Measurements from ENCODE around the gene ZNF443. TPM values are rescaled to one million over a fixed set of nuclear protein-coding genes. Genes with fewer than 3 reads are reported as not detected.
"Not testable (repeated sequence)": the region's sequence is repeated elsewhere in the genome, so short reads cannot be mapped to it uniquely, and the experiment has no call there.

The ZNF443 gene
- total RNA-seq, 2 experiments from 2014 or later = 5.1 to 5.3 TPM

- intact Hi-C loops (cut with micrococcal nuclease) = loop anchor here (1.0 to 2.0 kb wide), 4 partner anchors 36 to 107 kb away; partner anchors contain the start of genes ZNF44, ZNF442 and ZNF443
- Mint-ChIP-seq H3K27ac (peak within 1 kb of the TSS; percentile 76), H3K27me3 (no peaks in the 10 kb centered on the region), H3K36me3 (peaks cover 9% of the 10 kb centered on the region), H3K4me3 (peak within 1 kb of the TSS; percentile 90), H3K9me3 (peaks cover 5% of the 10 kb centered on the region), H3K4me1 (ENCODE audit: low read depth) (peaks cover 8% of the 10 kb centered on the region)
- CTCF ChIA-PET = interaction anchor here (1.5 kb wide), 1 partner anchor 40 kb away, joined by 4 read pairs; the partner anchor contains the start of gene ZNF443
- POLR2A ChIA-PET = interaction anchor here (0.6 to 1.8 kb wide), 5 partner anchors 39 to 203 kb away, joined by 3 to 11 read pairs (median 3); partner anchors contain the start of genes ZNF443 and ZNF563
- peak; percentile 93 for DNase-seq
Measured at GRCh38 chr19:12400633-12401502, 40.0 kb downstream of the ZNF443 start, which contains the start of gene ZNF799. Gene ZNF799, minus strand, starts transcription at chr19:12401271. Its CDS starts 201 bp downstream, at chr19:12401070.

GRCh38 chr19:12399901-12400632 is 40.8 kb downstream of the ZNF443 start:
- CTCF ChIA-PET; H3K9me3 Mint-ChIP-seq; H3K27me3 Mint-ChIP-seq; H3K4me1 Mint-ChIP-seq (ENCODE audit: low read depth): not testable (repeated sequence)
- peak; percentile 61 for DNase-seq
- POLR2A ChIA-PET = interaction anchor here (0.6 to 1.8 kb wide), 2 partner anchors 67 to 204 kb away, joined by 3 to 11 read pairs; partner anchors contain the start of gene ZNF563
- intact Hi-C loops (cut with micrococcal nuclease) = loop anchor here (1.0 to 2.0 kb wide), 3 partner anchors 41 to 106 kb away; partner anchors contain the start of genes ZNF44 and ZNF443
- Mint-ChIP-seq H3K36me3 (peaks cover 14% of the 10 kb centered on the region), H3K4me3 (peak overlapping the region; percentile 90), H3K27ac (peak overlapping the region; percentile 60)

- DNase-seq; POLR2A ChIA-PET; CTCF ChIA-PET; H3K4me3 Mint-ChIP-seq; H3K27ac Mint-ChIP-seq; intact Hi-C loops (cut with micrococcal nuclease); H3K27me3 Mint-ChIP-seq; H3K4me1 Mint-ChIP-seq (ENCODE audit: low read depth): not testable (repeated sequence)
- H3K9me3 Mint-ChIP-seq = peaks cover 60% of the 10 kb centered on the region
- H3K36me3 Mint-ChIP-seq = peaks cover 68% of the 10 kb centered on the region
Measured at GRCh38 chr19:12391148-12391547, 49.7 kb downstream of the ZNF443 start.

GRCh38 chr19:12386365-12386764 is 54.5 kb downstream of the ZNF443 start:
- H3K4me3 Mint-ChIP-seq; intact Hi-C loops (cut with micrococcal nuclease); CTCF ChIA-PET; H3K27me3 Mint-ChIP-seq; H3K4me1 Mint-ChIP-seq (ENCODE audit: low read depth); POLR2A ChIA-PET; DNase-seq; H3K27ac Mint-ChIP-seq: not testable (repeated sequence)
- H3K9me3 Mint-ChIP-seq = peaks cover 60% of the 10 kb centered on the region
- H3K36me3 Mint-ChIP-seq = peaks cover 51% of the 10 kb centered on the region

- ChIA-PET CTCF (no interaction called here), POLR2A (no interaction called here)
- no peak for DNase-seq
- H3K36me3 Mint-ChIP-seq = peaks cover 46% of the 10 kb centered on the region
- no peak overlapping the region for H3K4me3 Mint-ChIP-seq
- intact Hi-C loops (cut with micrococcal nuclease) = no loop called here
- H3K4me1 Mint-ChIP-seq (ENCODE audit: low read depth) = no peaks in the 10 kb centered on the region
- peaks cover 71% of the 10 kb centered on the region for H3K9me3 Mint-ChIP-seq
- no peak overlapping the region for H3K27ac Mint-ChIP-seq
- H3K27me3 Mint-ChIP-seq = no peaks in the 10 kb centered on the region
Measured at GRCh38 chr19:12380444-12380737, 60.4 kb downstream of the ZNF443 start.

GRCh38 chr19:12379732-12380443 is 60.9 kb downstream of the ZNF443 start:
- Mint-ChIP-seq H3K27me3 (no peaks in the 10 kb centered on the region), H3K4me3 (no peak overlapping the region), H3K9me3 (peaks cover 73% of the 10 kb centered on the region), H3K27ac (no peak overlapping the region), H3K36me3 (peaks cover 48% of the 10 kb centered on the region), H3K4me1 (ENCODE audit: low read depth) (no peaks in the 10 kb centered on the region)
- ChIA-PET POLR2A (interaction anchor here (0.6 kb wide), 1 partner anchor 97 kb away, joined by 3 read pairs; no protein-coding TSS in a partner anchor), CTCF (no interaction called here)
- intact Hi-C loops (cut with micrococcal nuclease) = no loop called here
- no peak for DNase-seq

Other genes starting within 250 kb of the ZNF443 start
- 1 to 10 TPM; 7.5 to 8.9 TPM for gene ZNF44, start 146.1 kb downstream of the ZNF443 start, total RNA-seq
- gene ZNF563, start 107.4 kb downstream of the ZNF443 start, total RNA-seq = 1 to 10 TPM; 6.1 to 6.3 TPM
- gene ZNF442, start 75.3 kb downstream of the ZNF443 start, total RNA-seq = 1 to 10 TPM; 2.3 TPM
- 1 to 10 TPM; 4.2 to 4.7 TPM for gene ZNF799, start 39.8 kb downstream of the ZNF443 start, total RNA-seq
- 1 to 10 TPM; 1.5 to 2.4 TPM for gene ZNF709, start 43.8 kb upstream of the ZNF443 start, total RNA-seq
- gene ZNF564, start 110.5 kb upstream of the ZNF443 start, total RNA-seq = 1 to 10 TPM; 6.5 to 7.0 TPM
- 1 to 10 TPM; 6.9 to 7.0 TPM for gene ZNF490, start 169.8 kb upstream of the ZNF443 start, total RNA-seq
- gene ZNF791, start 169.9 kb upstream of the ZNF443 start, total RNA-seq = 10 to 100 TPM; 18.2 to 19.1 TPM
- 100 to 1,000 TPM; 123 to 127 TPM for gene MAN2B1, start 225.7 kb upstream of the ZNF443 start, total RNA-seq
- 10 to 100 TPM; 17.1 to 17.8 TPM for gene WDR83, start 225.8 kb upstream of the ZNF443 start, total RNA-seq
- gene DHPS, start 240.9 kb upstream of the ZNF443 start, total RNA-seq = 100 to 1,000 TPM; 126 to 127 TPM
- gene GNG14, start 247.0 kb upstream of the ZNF443 start, total RNA-seq = not detected

Data from activated CD4-positive, alpha-beta memory T cell treated with anti-CD3 and anti-CD28 coated beads for 36 hours (primary cell).